ENCODE measurements around the gene PI4KA.
"Not testable (repeated sequence)": the region's sequence is repeated elsewhere in the genome, so short reads cannot be mapped to it uniquely, and the experiment has no call there.

Gene PI4KA
- 117 to 291 (median 194) reads per million in 18 experiments for total RNA-seq

GRCh38 chr22:20858615-20859416, at the start of gene PI4KA, which contains the start of gene SNAP29:
Gene PI4KA, minus strand, starts transcription at chr22:20858811. Its CDS starts 86 bp downstream, at chr22:20858725.
Gene SNAP29, plus strand, starts transcription at chr22:20859007. Its CDS starts 104 bp downstream, at chr22:20859111.
- peak; percentile 98 to 99 for DNase-seq

- DNase-seq = no peak
These were observed 47.8 kb upstream of the PI4KA start for GRCh38 chr22:20906387-20906767.

GRCh38 chr22:20905415-20906386, 47.1 kb upstream of the PI4KA start:
- no peak for DNase-seq

- DNase-seq = no peak
These were observed 46.4 kb upstream of the PI4KA start for GRCh38 chr22:20904980-20905355.

GRCh38 chr22:20904008-20904979, 45.7 kb upstream of the PI4KA start:
- peak; percentile 94 to 99 for DNase-seq

- DNase-seq = no peak
These were observed 44.5 kb upstream of the PI4KA start for GRCh38 chr22:20903093-20903492.

GRCh38 chr22:20901093-20902033, 42.8 kb upstream of the PI4KA start:
- DNase-seq = not testable (repeated sequence)

- DNase-seq = peak in 1 of 2 donors; percentile 20
These were observed 41.3 kb upstream of the PI4KA start for GRCh38 chr22:20899827-20900423.

GRCh38 chr22:20897737-20898136, 39.1 kb upstream of the PI4KA start:
- DNase-seq = not testable (repeated sequence)

- DNase-seq = no peak
These were observed 32.4 kb upstream of the PI4KA start for GRCh38 chr22:20890975-20891374.

GRCh38 chr22:20889904-20890540, 31.4 kb upstream of the PI4KA start:
- no peak for DNase-seq

GRCh38 chr22:20889025-20889704, 30.6 kb upstream of the PI4KA start:
- DNase-seq = peak; percentile 73 to 76

- DNase-seq = no peak
These were observed 28.8 kb upstream of the PI4KA start for GRCh38 chr22:20887375-20887774.

- DNase-seq = peak; percentile 86 to 88
These were observed 27.1 kb upstream of the PI4KA start for GRCh38 chr22:20885557-20886323.

GRCh38 chr22:20885017-20885556, 26.5 kb upstream of the PI4KA start:
- no peak for DNase-seq

GRCh38 chr22:20884454-20884853, 25.8 kb upstream of the PI4KA start:
- DNase-seq = no peak

- no peak for DNase-seq
These were observed 24.2 kb upstream of the PI4KA start for GRCh38 chr22:20882855-20883254.

Data from inflammatory macrophage (primary cell).